Sciatic nerve (tissue), 2 donors: ENCODE data around the gene ZMPSTE24. TPM values are rescaled to one million over a fixed set of nuclear protein-coding genes. Genes with fewer than 3 reads are reported as not detected.
A peak's percentile ranks its signal among the peaks of the same experiment; 100 is the strongest.

Experiments
- ATAC-seq: fragments of 200-7000 bp; cut with Tn5 transposase; one replicate; pipeline ENCODE4 v1.9.1; 2020; ENCODE audit warnings: mild to moderate bottlenecking, moderate library complexity
- DNase-seq: peaks from one replicate; pipeline ENCODE4 v3.0.0-alpha.2; 2020; ENCODE audit warnings: low spot score
- intact Hi-C: fragments of 100-400 bp; cut with DNase I; formaldehyde crosslinking; loops from one replicate; pipeline ENCODE4 v1.14.2; 2022
- total RNA-seq: library from RNA; stranded (reverse); fragmentation: NEBNext Ultra II Directional; extraction: Animal tissue kit (Norgen Biotek cat#: 25700); gene quantifications from one replicate; pipeline ENCODE4 v1.2.1, GENCODE V29; 2021
- donor health status: DM: no; HTN: no; CAD: no.
- donor health status: DM: no; HTN: no; CAD: no.

The ZMPSTE24 gene
- total RNA-seq, 1 donor from 2014 or later, result 30.7 TPM

GRCh38 chr1:40301066-40301465, 43.0 kb downstream of the ZMPSTE24 start:
- ATAC-seq (no peak), DNase-seq (peak; percentile 35)
- intact Hi-C loops, result no loop called here

GRCh38 chr1:40301541-40302299, 43.7 kb downstream of the ZMPSTE24 start:
- peak; percentile 22 for DNase-seq
- no peak for ATAC-seq
- intact Hi-C loops, result no loop called here

- peak; percentile 30 for DNase-seq
- intact Hi-C loops, result no loop called here
- no peak for ATAC-seq
Observed at GRCh38 chr1:40302475-40302874, 44.4 kb downstream of the ZMPSTE24 start.

GRCh38 chr1:40303051-40303771, 45.2 kb downstream of the ZMPSTE24 start:
- intact Hi-C loops, result no loop called here
- ATAC-seq (no peak), DNase-seq (peak; percentile 48)

GRCh38 chr1:40303790-40304189, 45.8 kb downstream of the ZMPSTE24 start:
- DNase-seq, result no peak
- intact Hi-C loops, result no loop called here
- ATAC-seq, result no peak

DNA sequence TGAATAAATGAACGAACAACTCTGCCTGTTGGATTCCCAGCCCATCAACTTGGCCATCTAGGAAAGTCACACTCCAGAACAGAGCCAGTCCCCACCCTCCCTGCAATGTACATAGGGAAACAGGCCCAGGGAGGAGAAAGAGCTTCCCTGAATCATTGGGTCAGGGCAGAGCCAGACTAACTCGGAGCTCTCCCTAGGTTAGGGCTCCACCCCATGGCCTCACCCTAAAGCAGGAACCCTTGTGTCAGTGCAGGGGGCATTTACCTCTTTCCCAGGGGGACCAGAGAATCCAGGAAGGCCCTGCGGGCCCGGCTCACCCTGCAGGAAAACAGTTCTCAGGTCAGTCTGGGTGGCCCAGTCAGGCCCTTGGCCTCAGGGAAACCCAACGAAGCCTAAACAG, 47.4 kb downstream of the ZMPSTE24 start:
- intact Hi-C loops, result no loop called here
- DNase-seq, result no peak
- no peak for ATAC-seq

- intact Hi-C loops, result no loop called here
- no peak for ATAC-seq
- DNase-seq, result no peak
Observed at GRCh38 chr1:40305871-40306270, 47.8 kb downstream of the ZMPSTE24 start.

DNA sequence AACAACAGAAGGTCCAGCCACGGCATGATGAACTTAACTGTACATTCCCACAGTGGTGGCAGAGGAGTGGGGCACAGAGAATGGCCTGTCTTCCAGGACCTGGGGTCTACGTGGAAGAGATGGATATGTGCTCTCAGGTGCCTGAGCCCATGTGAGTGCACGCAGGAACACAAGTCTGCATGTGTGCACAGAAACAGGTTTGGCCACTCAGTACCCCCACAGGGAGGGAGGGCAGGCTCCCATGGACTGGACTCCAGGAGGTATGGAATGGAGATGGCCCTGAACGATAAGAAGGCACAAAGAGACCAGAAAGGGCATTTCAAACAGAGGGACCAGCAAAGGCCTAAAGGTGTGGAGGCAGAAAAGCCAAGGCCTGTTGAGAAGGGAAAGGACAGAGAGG, 48.3 kb downstream of the ZMPSTE24 start:
- DNase-seq, result no peak

GRCh38 chr1:40307186-40307585, 49.1 kb downstream of the ZMPSTE24 start:
- ATAC-seq (no peak), DNase-seq (no peak)
- intact Hi-C loops, result no loop called here

More for the DNA sequence above, 48.3 kb downstream of the ZMPSTE24 start:
- ATAC-seq, result no peak
- intact Hi-C loops, result no loop called here

GRCh38 chr1:40308036-40308727, 50.1 kb downstream of the ZMPSTE24 start:
- DNase-seq (no peak), ATAC-seq (no peak)
- intact Hi-C loops, result no loop called here

- ATAC-seq (no peak), DNase-seq (no peak)
- intact Hi-C loops, result loop anchor here (5.0 kb wide), 1 partner anchor 1702 kb away; no protein-coding TSS in a partner anchor
Observed at GRCh38 chr1:40309374-40310128, 51.5 kb downstream of the ZMPSTE24 start.

DNA sequence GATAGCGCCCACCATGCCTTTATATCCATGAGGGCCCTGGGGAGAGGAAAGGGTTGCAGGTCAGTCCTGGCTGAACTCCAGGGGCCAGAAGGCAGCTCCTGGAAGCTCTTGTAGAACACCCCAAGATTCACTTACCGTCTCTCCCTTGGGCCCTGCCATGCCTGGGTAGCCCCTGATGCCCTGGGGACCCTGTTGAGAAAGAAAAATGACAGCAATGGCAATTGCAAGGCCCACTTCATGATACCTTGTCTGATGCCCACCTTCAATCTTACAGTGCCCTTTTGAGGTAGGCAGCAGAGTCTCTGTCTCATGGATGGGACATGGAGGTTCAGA, 52.1 kb downstream of the ZMPSTE24 start:
- intact Hi-C loops, result loop anchor here (5.0 kb wide), 1 partner anchor 1703 kb away; no protein-coding TSS in a partner anchor
- no peak for ATAC-seq
- no peak for DNase-seq

DNA sequence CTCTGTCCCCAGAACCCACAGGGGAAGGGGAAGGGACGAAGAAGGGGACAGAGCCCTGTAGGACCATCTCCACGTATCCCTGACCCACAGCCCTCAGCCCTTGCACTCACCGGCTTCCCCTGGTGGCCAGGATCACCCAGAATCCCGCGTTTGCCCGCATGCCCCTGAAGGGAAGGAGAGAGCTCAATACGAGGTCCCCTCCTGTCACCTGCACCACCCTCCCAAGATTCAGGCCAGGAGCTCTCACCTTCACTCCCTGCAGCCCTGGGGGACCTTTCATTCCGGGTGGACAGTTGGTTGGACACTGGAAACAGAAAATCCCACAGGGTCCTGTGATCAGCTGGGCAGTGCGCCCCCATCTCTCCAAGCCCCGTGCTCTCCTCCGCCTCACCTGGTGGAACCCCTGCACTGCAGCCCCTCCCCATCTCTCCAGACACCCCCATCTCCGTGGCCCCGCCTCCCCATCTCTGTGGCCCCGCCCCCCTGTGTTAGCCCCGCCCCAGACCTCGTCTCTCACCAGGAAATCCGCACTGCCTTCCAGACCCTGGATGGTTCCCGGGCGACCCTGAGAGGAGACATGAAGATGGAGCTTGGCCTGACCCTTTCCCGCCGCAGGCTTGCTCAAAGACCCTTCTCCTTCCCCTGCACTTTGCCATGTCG, 53.1 kb downstream of the ZMPSTE24 start:
- intact Hi-C loops, result loop anchor here (5.0 kb wide), 1 partner anchor 1704 kb away; no protein-coding TSS in a partner anchor
- DNase-seq (no peak), ATAC-seq (no peak)

- ATAC-seq, result no peak
- intact Hi-C loops, result loop anchor here (5.0 kb wide), 1 partner anchor 1704 kb away; no protein-coding TSS in a partner anchor
- no peak for DNase-seq
Observed at GRCh38 chr1:40311692-40312091, 53.7 kb downstream of the ZMPSTE24 start.

- intact Hi-C loops, result loop anchor here (5.0 kb wide), 1 partner anchor 1705 kb away; no protein-coding TSS in a partner anchor
- DNase-seq (no peak), ATAC-seq (no peak)
Observed at GRCh38 chr1:40312238-40313205, 54.5 kb downstream of the ZMPSTE24 start.

DNA sequence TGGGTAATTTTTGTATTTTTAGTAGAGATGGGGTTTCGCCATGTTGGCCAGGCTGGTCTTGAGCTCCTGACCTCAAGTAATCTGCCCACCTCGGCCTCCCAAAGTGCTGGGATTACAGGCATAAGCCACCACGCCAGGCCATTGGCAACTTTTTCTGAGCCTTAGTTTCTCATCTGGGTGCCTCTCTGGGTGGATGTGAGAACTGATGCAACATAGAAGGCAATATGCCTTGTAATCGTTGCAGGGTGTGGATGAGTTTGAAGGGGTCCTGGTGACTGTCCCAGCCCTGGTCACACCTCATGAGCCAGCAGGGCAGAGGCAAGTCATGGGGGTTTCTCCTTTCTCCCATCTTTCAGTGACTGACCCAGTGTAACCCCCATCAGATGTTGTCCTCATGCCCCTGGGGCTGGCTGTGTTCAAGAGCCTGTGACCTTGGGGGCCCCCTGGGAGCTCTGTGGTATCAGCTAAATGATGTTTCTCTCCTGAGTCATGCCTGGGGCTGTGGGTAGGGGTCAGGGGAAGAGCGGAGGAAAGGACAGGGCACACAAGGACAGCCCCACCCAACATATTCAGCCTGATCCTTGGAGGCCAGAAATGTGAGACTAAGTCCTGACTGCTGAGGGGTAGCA, 55.4 kb downstream of the ZMPSTE24 start:
- intact Hi-C loops, result loop anchor here (5.0 kb wide), 1 partner anchor 1706 kb away; no protein-coding TSS in a partner anchor

More for the DNA sequence above, 55.4 kb downstream of the ZMPSTE24 start:
- no peak for DNase-seq
- no peak for ATAC-seq
